GM23248 (cell line): ENCODE data around the gene CCL7.

Source experiments
- EZH2 ChIP-seq: fragments of 200-600 bp; sonication (generic); IDR thresholded peaks from 2 replicates; pipeline ENCODE4 v1.6.1; 2018; ENCODE audit warnings: antibody characterized with exemption, mild to moderate bottlenecking; ENCODE audit not compliant: insufficient read depth, poor library complexity, severe bottlenecking
- EZH2phosphoT487 ChIP-seq: fragments of 200-600 bp; sonication (generic); IDR thresholded peaks from 2 replicates; pipeline ENCODE4 v1.6.1; 2018; ENCODE audit warnings: antibody characterized with exemption, moderate library complexity, mild to moderate bottlenecking, low read depth; ENCODE audit not compliant: insufficient read depth

DNA sequence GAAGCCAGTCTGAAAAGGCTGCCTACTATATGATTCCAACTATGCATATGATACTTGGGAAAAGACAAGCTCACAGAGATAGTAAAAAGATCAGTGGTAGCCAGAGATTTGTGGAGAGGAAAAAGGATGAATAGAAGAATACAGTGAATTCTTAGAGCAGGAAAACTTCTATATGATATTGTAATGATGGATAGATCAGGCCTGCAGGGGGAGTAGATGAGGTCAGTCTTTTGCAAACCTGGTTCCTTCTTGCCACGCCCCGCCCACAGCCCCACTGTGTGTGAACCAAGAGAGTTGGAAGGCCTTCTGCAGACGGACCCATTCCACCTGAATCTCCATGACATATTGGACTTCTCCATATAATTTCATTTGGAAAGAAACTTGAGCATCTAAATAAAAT lies 48.5 kb downstream of the CCL7 start:
- no peak for TF ChIP-seq EZH2
- no peak for TF ChIP-seq EZH2phosphoT487
